ENCODE results near the gene RUVBL1. TPM values are rescaled to one million over a fixed set of nuclear protein-coding genes. Genes with fewer than 3 reads are reported as not detected.
A peak's percentile ranks its signal among the peaks of the same experiment; 100 is the strongest.

The RUVBL1 gene
- total and polyA plus RNA-seq, 11 donors = 14.1 to 44.6 (median 26.2) TPM

- DNase-seq = no peak
- H3K9me3 ChIP-seq = no peaks in the 10 kb centered on the region
- H3K27ac ChIP-seq = peak overlapping the region in 11 of 12 donors; percentile 31 to 79 (median 65)
- 35 to 45% (median 45%) methylated on average over 9 of the region's 9 CpGs for WGBS, 4 donors
- no peak for TF ChIP-seq CTCF (IDR thresholded peaks at IDR 0.05)
- no peak overlapping the region for H3K4me3 ChIP-seq
- peaks cover 0 to 70% (median 19%) of the 10 kb centered on the region in 9 donors for H3K36me3 ChIP-seq
- intact Hi-C loops (cut with DNase I) = loop anchor here in 1 of 10 donors (10.0 kb wide), 1 partner anchor 241 kb away; no protein-coding TSS in a partner anchor
- ATAC-seq = peak; percentile 77 to 82 (median 80)
- peaks cover 0 to 62% (median 26%) of the 10 kb centered on the region in 12 donors for H3K4me1 ChIP-seq
- H3K27me3 ChIP-seq = no peaks in the 10 kb centered on the region
These were observed 39.5 kb downstream of the RUVBL1 start for GRCh38 chr3:128083980-128084674.

GRCh38 chr3:128083396-128083795, 40.2 kb downstream of the RUVBL1 start:
- 37 to 60% (median 49%) methylated on average over 8 to 10 of the region's 10 CpGs for WGBS, 4 donors
- peaks cover 0 to 72% (median 19%) of the 10 kb centered on the region in 9 donors for H3K36me3 ChIP-seq
- no peak for TF ChIP-seq POLR2A (IDR thresholded peaks at IDR 0.05)
- no peak for TF ChIP-seq CTCF (IDR thresholded peaks at IDR 0.05)
- ATAC-seq = peak; percentile 17 to 55 (median 22)
- intact Hi-C loops (cut with DNase I) = loop anchor here in 1 of 10 donors (10.0 kb wide), 1 partner anchor 241 kb away; no protein-coding TSS in a partner anchor
- H3K4me3 ChIP-seq = no peak overlapping the region
- no peaks in the 10 kb centered on the region for H3K27me3 ChIP-seq
- DNase-seq = peak in 1 of 5 donors; percentile 34
- H3K9me3 ChIP-seq = no peaks in the 10 kb centered on the region
- peaks cover 0 to 62% (median 26%) of the 10 kb centered on the region in 12 donors for H3K4me1 ChIP-seq
- peak overlapping the region in 8 of 12 donors; percentile 31 to 79 (median 68) for H3K27ac ChIP-seq

GRCh38 chr3:128082546-128082945, 41.1 kb downstream of the RUVBL1 start:
- DNase-seq = peak in 1 of 5 donors; percentile 26
- peaks cover 0 to 64% (median 27%) of the 10 kb centered on the region in 12 donors for H3K4me1 ChIP-seq

More at GRCh38 chr3:128082546-128082945, 41.1 kb downstream of the RUVBL1 start:
- no peaks in the 10 kb centered on the region for H3K27me3 ChIP-seq
- H3K4me3 ChIP-seq = no peak overlapping the region
- H3K27ac ChIP-seq = peak overlapping the region in 2 of 12 donors; percentile 67 to 75
- WGBS, 4 donors = 77 to 83% (median 81%) methylated on average over 8 to 10 of the region's 10 CpGs
- TF ChIP-seq CTCF (IDR thresholded peaks at IDR 0.05) (no peak), POLR2A (IDR thresholded peaks at IDR 0.05) (no peak)
- H3K9me3 ChIP-seq = no peaks in the 10 kb centered on the region
- no peak for ATAC-seq
- intact Hi-C loops (cut with DNase I) = loop anchor here in 1 of 10 donors (10.0 kb wide), 1 partner anchor 242 kb away; no protein-coding TSS in a partner anchor
- H3K36me3 ChIP-seq = peaks cover 0 to 71% (median 17%) of the 10 kb centered on the region in 9 donors

Data from heart left ventricle (tissue), 16 donors.